Neural progenitor cell (in vitro differentiated cells): ENCODE measurements around the gene SNRNP70.

Experiments
- EZH2 ChIP-seq: fragments of 200-600 bp; sonication (generic); IDR thresholded peaks from 2 replicates; pipeline ENCODE4 v1.6.1; 2017; ENCODE audit warnings: antibody characterized with exemption, mild to moderate bottlenecking, moderate library complexity
- EZH2phosphoT487 ChIP-seq: fragments of 200-600 bp; sonication (generic); IDR thresholded peaks from 2 replicates; pipeline ENCODE4 v1.6.1; 2017; ENCODE audit warnings: antibody characterized with exemption
- TF ChIP-seq, protein P1 (sequence below): fragments of 200-600 bp; sonication (generic); IDR thresholded peaks from 2 replicates; pipeline ENCODE4 v1.5.1; 2017; ENCODE audit warnings: antibody characterized with exemption, mild to moderate bottlenecking

- TF ChIP-seq, protein P1, sequence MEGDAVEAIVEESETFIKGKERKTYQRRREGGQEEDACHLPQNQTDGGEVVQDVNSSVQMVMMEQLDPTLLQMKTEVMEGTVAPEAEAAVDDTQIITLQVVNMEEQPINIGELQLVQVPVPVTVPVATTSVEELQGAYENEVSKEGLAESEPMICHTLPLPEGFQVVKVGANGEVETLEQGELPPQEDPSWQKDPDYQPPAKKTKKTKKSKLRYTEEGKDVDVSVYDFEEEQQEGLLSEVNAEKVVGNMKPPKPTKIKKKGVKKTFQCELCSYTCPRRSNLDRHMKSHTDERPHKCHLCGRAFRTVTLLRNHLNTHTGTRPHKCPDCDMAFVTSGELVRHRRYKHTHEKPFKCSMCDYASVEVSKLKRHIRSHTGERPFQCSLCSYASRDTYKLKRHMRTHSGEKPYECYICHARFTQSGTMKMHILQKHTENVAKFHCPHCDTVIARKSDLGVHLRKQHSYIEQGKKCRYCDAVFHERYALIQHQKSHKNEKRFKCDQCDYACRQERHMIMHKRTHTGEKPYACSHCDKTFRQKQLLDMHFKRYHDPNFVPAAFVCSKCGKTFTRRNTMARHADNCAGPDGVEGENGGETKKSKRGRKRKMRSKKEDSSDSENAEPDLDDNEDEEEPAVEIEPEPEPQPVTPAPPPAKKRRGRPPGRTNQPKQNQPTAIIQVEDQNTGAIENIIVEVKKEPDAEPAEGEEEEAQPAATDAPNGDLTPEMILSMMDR = no peak
- TF ChIP-seq EZH2phosphoT487 (no peak), EZH2 (no peak)
Measured at GRCh38 chr19:49141352-49141751, 56.1 kb downstream of the SNRNP70 start.
